COR-L47 (cell line): Measurements from ENCODE around the gene RADIL.
"Not testable (repeated sequence)": the region's sequence is repeated elsewhere in the genome, so short reads cannot be mapped to it uniquely, and the experiment has no call there.

Experiments used
- DNase-seq: peaks from one replicate; lab custom pipeline; 2025; lab: John Stamatoyannopoulos, UW

Gene RADIL

DNA sequence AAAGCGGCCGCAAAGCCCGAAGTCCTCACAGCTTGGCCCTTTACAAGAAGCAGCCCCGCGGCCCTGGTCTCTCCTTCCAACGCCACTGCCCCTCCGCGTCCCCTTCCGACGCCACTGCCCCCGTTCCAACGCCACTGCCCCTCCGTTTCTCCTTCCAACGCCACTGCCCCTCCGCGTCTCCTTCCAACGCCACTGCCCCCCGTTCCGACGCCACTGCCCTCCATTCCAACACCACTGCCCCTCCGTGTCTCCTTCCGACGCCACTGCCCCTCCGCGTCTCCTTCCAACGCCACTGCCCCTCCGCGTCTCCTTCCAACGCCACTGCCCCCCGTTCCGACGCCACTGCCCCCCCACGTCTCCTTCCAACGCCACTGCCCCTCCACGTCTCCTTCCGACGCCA lies 75.0 kb downstream of the RADIL start:
- DNase-seq: no peak

- DNase-seq: no peak
Measured at GRCh38 chr7:4808026-4808425, 75.5 kb downstream of the RADIL start.

- DNase-seq: no peak
Measured at GRCh38 chr7:4807598-4808016, 75.9 kb downstream of the RADIL start.

GRCh38 chr7:4806983-4807597 lies 76.4 kb downstream of the RADIL start:
- DNase-seq: no peak

GRCh38 chr7:4805984-4806300 lies 77.6 kb downstream of the RADIL start:
- DNase-seq: no peak

- DNase-seq: no peak
Measured at GRCh38 chr7:4805110-4805983, 78.2 kb downstream of the RADIL start.

GRCh38 chr7:4803397-4804241 lies 79.9 kb downstream of the RADIL start:
- DNase-seq: no peak

DNA sequence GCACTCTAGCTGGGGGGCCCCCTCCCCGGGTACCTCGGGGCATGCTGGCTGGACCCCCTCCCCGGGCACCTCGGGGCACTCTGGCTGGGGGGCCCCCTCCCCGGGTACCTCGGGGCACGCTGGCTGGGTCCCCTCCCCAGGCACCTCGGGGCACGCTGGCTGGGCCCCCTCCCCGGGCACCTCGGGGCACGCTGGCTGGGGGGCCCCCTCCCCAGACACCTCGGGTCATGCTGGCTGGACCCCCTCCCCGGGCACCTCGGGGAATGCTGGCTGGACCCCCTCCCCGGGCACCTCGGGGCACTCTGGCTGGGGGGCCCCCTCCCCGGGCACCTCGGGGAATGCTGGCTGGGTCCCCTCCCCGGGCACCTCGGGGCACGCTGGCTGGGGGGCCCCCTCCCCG lies 80.9 kb downstream of the RADIL start:
- DNase-seq: not testable (repeated sequence)

DNA sequence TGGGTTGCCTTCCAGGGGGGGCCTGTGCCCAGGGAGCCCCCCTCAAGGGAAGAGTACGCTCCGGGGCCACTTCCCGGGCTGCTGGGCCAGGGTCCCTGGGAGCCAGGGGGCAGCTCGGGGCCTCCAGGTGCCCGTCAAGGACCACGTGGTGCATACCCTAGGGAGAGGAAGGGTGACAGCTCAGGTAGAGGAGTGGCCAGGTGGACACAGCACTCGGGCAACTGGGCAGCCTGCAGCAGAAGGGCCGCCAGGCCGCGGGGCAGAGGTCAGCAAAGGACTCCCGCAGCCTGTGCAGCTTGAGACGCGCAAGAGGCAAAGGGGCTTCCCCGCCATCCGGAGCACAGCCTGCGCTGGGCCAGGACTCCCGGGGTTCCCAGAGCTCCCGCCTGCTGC lies 81.7 kb downstream of the RADIL start:
- no peak for DNase-seq

- DNase-seq: no peak
Measured at GRCh38 chr7:4800926-4801838, 82.3 kb downstream of the RADIL start.

- DNase-seq: no peak
Measured at GRCh38 chr7:4800487-4800886, 83.0 kb downstream of the RADIL start.

GRCh38 chr7:4799508-4800268 lies 83.8 kb downstream of the RADIL start:
- DNase-seq: no peak

DNA sequence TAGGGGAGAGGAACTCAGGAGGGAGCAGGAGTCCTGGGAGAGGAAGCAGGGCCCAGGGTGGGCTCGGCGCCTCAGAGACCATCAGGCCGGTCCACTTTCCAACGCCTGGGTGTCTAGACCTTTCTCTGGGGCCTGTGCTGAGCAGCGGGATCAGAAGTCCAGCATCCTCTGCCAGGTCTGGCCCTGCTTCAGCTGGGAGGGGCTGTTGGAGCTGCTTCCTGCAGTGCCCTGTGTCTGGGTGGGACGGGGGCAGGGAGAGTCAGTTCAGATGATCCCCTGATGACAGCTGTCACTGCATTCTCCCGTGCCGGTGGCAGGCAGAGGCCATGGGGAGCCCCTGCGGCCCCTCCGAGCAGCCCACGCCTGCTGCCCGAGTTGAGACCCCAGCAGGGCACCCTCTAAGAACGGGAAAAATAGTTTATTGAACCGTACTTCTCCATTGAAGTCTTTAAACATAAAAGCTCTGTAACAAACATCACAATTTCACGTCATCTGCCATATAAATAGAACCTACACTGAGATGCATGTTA lies 84.7 kb downstream of the RADIL start:
- no peak for DNase-seq

- no peak for DNase-seq
Measured at GRCh38 chr7:4797858-4798705, 85.4 kb downstream of the RADIL start.

DNA sequence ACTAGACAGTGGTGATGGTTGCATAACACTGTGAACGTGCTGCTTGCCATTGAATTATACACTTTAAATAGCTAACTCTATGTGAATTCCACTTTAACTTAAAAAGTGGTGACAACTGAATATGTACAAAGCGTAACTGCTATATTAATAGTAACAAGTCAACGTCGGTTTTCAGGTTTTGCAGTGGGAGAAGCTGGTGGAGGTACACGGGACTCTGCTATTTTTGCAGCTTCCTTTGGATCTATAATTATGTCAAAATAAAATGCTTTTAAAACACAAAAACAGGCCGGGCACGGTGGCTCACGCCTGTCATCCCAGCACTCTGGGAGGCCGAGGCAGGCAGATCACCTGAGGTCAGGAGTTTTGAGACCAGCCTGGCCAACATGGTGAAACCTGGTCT lies 87.1 kb downstream of the RADIL start:
- no peak for DNase-seq

- no peak for DNase-seq
Measured at GRCh38 chr7:4794591-4795350, 88.7 kb downstream of the RADIL start.

DNA sequence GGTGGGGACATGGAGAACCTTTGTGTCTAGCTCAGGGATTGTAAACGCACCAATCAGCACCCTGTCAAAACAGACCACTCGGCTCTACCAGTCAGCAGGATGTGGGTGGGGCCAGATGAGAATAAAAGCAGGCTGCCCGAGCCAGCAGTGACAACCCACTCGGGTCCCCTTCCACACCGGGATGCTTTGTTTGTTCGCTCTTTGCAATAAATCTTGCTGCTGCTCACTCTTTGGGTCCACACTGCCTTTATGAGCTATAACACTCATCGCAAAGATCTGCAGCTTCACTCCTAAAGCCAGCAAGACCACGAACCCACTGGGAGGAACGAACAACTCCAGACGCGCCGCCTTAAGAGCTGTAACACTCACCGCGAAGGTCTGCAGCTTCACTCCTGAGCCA lies 89.3 kb downstream of the RADIL start:
- not testable (repeated sequence) for DNase-seq

GRCh38 chr7:4793385-4793993 lies 90.0 kb downstream of the RADIL start:
- DNase-seq: not testable (repeated sequence)
